Karpas-422 (cell line): ENCODE data around the gene MYZAP. TPM values are rescaled to one million over a fixed set of nuclear protein-coding genes. Genes with fewer than 3 reads are reported as not detected.

ENCODE experiments used
- DNase-seq: peaks from one replicate; pipeline ENCODE4 v3.0.0-alpha.2; 2015
- H2AFZ ChIP-seq: fragments of 200-600 bp; sonication (generic); 2 replicates; pipeline ENCODE4 v1.6.1; 2014; ENCODE audit warnings: antibody characterized with exemption, low read length, mixed read lengths
- H3K27ac ChIP-seq: fragments of 200-600 bp; sonication (generic); 2 replicates; pipeline ENCODE4 v1.5.1; 2014; ENCODE audit warnings: mild to moderate bottlenecking, low read length, moderate library complexity
- H3K27me3 ChIP-seq: fragments of 200-600 bp; sonication (generic); 2 replicates; pipeline ENCODE4 v1.6.1; 2014; ENCODE audit warnings: low read length, mixed read lengths
- H3K36me3 ChIP-seq: fragments of 200-600 bp; sonication (generic); 2 replicates; pipeline ENCODE4 v1.6.1; 2014; ENCODE audit warnings: low read length, mixed read lengths; ENCODE audit not compliant: insufficient read depth
- H3K4me1 ChIP-seq: fragments of 200-600 bp; sonication (generic); 2 replicates; pipeline ENCODE4 v1.6.1; 2014; ENCODE audit warnings: mild to moderate bottlenecking, low read length, mixed read lengths
- H3K4me2 ChIP-seq: fragments of 200-600 bp; sonication (generic); 2 replicates; pipeline ENCODE4 v1.6.1; 2014; ENCODE audit warnings: low read length, low read depth, mild to moderate bottlenecking; ENCODE audit not compliant: poor library complexity, severe bottlenecking
- H3K4me3 ChIP-seq: fragments of 200-600 bp; sonication (generic); 2 replicates; pipeline ENCODE4 v1.5.1; 2014; ENCODE audit warnings: mild to moderate bottlenecking, antibody characterized with exemption, low read length, mixed read lengths
- H3K79me2 ChIP-seq: fragments of 200-600 bp; sonication (generic); 2 replicates; pipeline ENCODE4 v1.6.1; 2014; ENCODE audit warnings: mild to moderate bottlenecking, low read length, mixed read lengths
- H3K9ac ChIP-seq: fragments of 200-600 bp; sonication (generic); 2 replicates; pipeline ENCODE4 v1.6.0; 2014; ENCODE audit warnings: low read length
- H3K9me2 ChIP-seq: fragments of 200-600 bp; sonication (generic), shearing (Covaris generic); replicated peaks from 2 replicates; pipeline ENCODE4 v1.6.0; 2014; ENCODE audit warnings: mild to moderate bottlenecking, low read length, moderate library complexity; ENCODE audit not compliant: insufficient read depth
- H3K9me3 ChIP-seq: fragments of 300-700, 200-600 bp; sonication (generic); 2 replicates; pipeline ENCODE4 v1.6.1; 2014; ENCODE audit warnings: low read length, mixed read lengths
- H4K20me1 ChIP-seq: fragments of 200-600 bp; sonication (generic); 2 replicates; pipeline ENCODE4 v1.6.1; 2014; ENCODE audit warnings: mild to moderate bottlenecking, antibody characterized with exemption, low read length, low read depth; ENCODE audit not compliant: insufficient read depth
- total RNA-seq: library from RNA; depleted of rRNA; stranded (reverse); fragments of >200 nt; shearing (Covaris generic); gene quantifications from 2 replicates; pipeline ENCODE4 v1.2.3, GENCODE V29; 2014; ENCODE audit warnings: low replicate concordance

MYZAP gene
- total RNA-seq, 1 experiment from 2014 or later: not detected

- no peak for DNase-seq
- Histone ChIP-seq H3K9ac (no peak overlapping the region), H3K4me3 (no peak overlapping the region), H3K36me3 (no peaks in the 10 kb centered on the region), H3K27me3 (no peaks in the 10 kb centered on the region), H3K79me2 (no peaks in the 10 kb centered on the region), H3K9me2 (no peaks in the 10 kb centered on the region), H3K4me1 (no peaks in the 10 kb centered on the region), H4K20me1 (no peaks in the 10 kb centered on the region), H3K27ac (no peak overlapping the region), H2AFZ (no peak overlapping the region), H3K4me2 (no peak overlapping the region), H3K9me3 (no peaks in the 10 kb centered on the region)
Observed at GRCh38 chr15:57567891-57568290, 23.8 kb upstream of the MYZAP start.

- H3K9me3 ChIP-seq: no peaks in the 10 kb centered on the region
- H3K27ac ChIP-seq: no peak overlapping the region
- H3K4me3 ChIP-seq: no peak overlapping the region
- no peaks in the 10 kb centered on the region for H3K27me3 ChIP-seq
- H3K9ac ChIP-seq: no peak overlapping the region
- no peaks in the 10 kb centered on the region for H4K20me1 ChIP-seq
- H2AFZ ChIP-seq: no peak overlapping the region
- no peaks in the 10 kb centered on the region for H3K79me2 ChIP-seq
- no peaks in the 10 kb centered on the region for H3K4me1 ChIP-seq
- no peak overlapping the region for H3K4me2 ChIP-seq
- H3K9me2 ChIP-seq: no peaks in the 10 kb centered on the region
- DNase-seq: no peak
- H3K36me3 ChIP-seq: no peaks in the 10 kb centered on the region
Observed at GRCh38 chr15:57568299-57568698, 23.4 kb upstream of the MYZAP start.

GRCh38 chr15:57570340-57570739 lies 21.4 kb upstream of the MYZAP start:
- H3K9ac ChIP-seq: no peak overlapping the region
- no peaks in the 10 kb centered on the region for H3K9me3 ChIP-seq
- H4K20me1 ChIP-seq: no peaks in the 10 kb centered on the region
- H2AFZ ChIP-seq: no peak overlapping the region
- H3K79me2 ChIP-seq: no peaks in the 10 kb centered on the region
- no peak for DNase-seq
- H3K27me3 ChIP-seq: no peaks in the 10 kb centered on the region
- H3K4me3 ChIP-seq: no peak overlapping the region
- H3K36me3 ChIP-seq: no peaks in the 10 kb centered on the region
- H3K9me2 ChIP-seq: no peaks in the 10 kb centered on the region
- H3K4me1 ChIP-seq: no peaks in the 10 kb centered on the region
- no peak overlapping the region for H3K4me2 ChIP-seq
- no peak overlapping the region for H3K27ac ChIP-seq

- Histone ChIP-seq H3K9me3 (no peaks in the 10 kb centered on the region), H3K9me2 (no peaks in the 10 kb centered on the region), H3K4me3 (no peak overlapping the region), H3K27ac (no peak overlapping the region), H3K4me1 (no peaks in the 10 kb centered on the region), H3K4me2 (no peak overlapping the region), H3K9ac (no peak overlapping the region), H3K27me3 (no peaks in the 10 kb centered on the region), H4K20me1 (no peaks in the 10 kb centered on the region), H3K36me3 (no peaks in the 10 kb centered on the region), H2AFZ (no peak overlapping the region), H3K79me2 (no peaks in the 10 kb centered on the region)
- no peak for DNase-seq
Observed at GRCh38 chr15:57570994-57571393, 20.7 kb upstream of the MYZAP start.

GRCh38 chr15:57571725-57572124 lies 20.0 kb upstream of the MYZAP start:
- Histone ChIP-seq H3K9ac (no peak overlapping the region), H2AFZ (no peak overlapping the region), H3K9me2 (no peaks in the 10 kb centered on the region), H3K4me3 (no peak overlapping the region), H3K27me3 (no peaks in the 10 kb centered on the region), H3K27ac (no peak overlapping the region), H4K20me1 (no peaks in the 10 kb centered on the region), H3K4me2 (no peak overlapping the region), H3K9me3 (no peaks in the 10 kb centered on the region), H3K4me1 (no peaks in the 10 kb centered on the region), H3K36me3 (no peaks in the 10 kb centered on the region), H3K79me2 (no peaks in the 10 kb centered on the region)
- no peak for DNase-seq

GRCh38 chr15:57572468-57572867 lies 19.2 kb upstream of the MYZAP start:
- Histone ChIP-seq H3K4me3 (no peak overlapping the region), H3K4me2 (no peak overlapping the region), H3K79me2 (no peaks in the 10 kb centered on the region), H3K36me3 (no peaks in the 10 kb centered on the region), H3K27ac (no peak overlapping the region), H3K9me3 (no peaks in the 10 kb centered on the region), H3K9ac (no peak overlapping the region), H4K20me1 (no peaks in the 10 kb centered on the region), H3K27me3 (no peaks in the 10 kb centered on the region), H2AFZ (no peak overlapping the region), H3K9me2 (no peaks in the 10 kb centered on the region), H3K4me1 (no peaks in the 10 kb centered on the region)
- no peak for DNase-seq

GRCh38 chr15:57573151-57573550 lies 18.6 kb upstream of the MYZAP start:
- no peaks in the 10 kb centered on the region for H3K4me1 ChIP-seq
- no peaks in the 10 kb centered on the region for H3K79me2 ChIP-seq
- H3K9ac ChIP-seq: no peak overlapping the region
- H2AFZ ChIP-seq: no peak overlapping the region
- no peak for DNase-seq
- H4K20me1 ChIP-seq: no peaks in the 10 kb centered on the region
- no peak overlapping the region for H3K4me3 ChIP-seq
- no peaks in the 10 kb centered on the region for H3K9me2 ChIP-seq
- no peaks in the 10 kb centered on the region for H3K9me3 ChIP-seq
- no peaks in the 10 kb centered on the region for H3K36me3 ChIP-seq
- 0 out of 2 replicates have a peak, but pooled peaks cover 2% of the 10 kb centered on the region for H3K27me3 ChIP-seq
- no peak overlapping the region for H3K4me2 ChIP-seq
- H3K27ac ChIP-seq: no peak overlapping the region

- Histone ChIP-seq H4K20me1 (no peaks in the 10 kb centered on the region), H3K27me3 (0 out of 2 replicates have a peak, but pooled peaks cover 2% of the 10 kb centered on the region), H3K4me2 (no peak overlapping the region), H3K4me1 (no peaks in the 10 kb centered on the region), H3K9ac (no peak overlapping the region), H3K9me3 (no peaks in the 10 kb centered on the region), H2AFZ (no peak overlapping the region), H3K27ac (no peak overlapping the region), H3K36me3 (no peaks in the 10 kb centered on the region), H3K79me2 (no peaks in the 10 kb centered on the region), H3K4me3 (no peak overlapping the region), H3K9me2 (no peaks in the 10 kb centered on the region)
- DNase-seq: no peak
Observed at GRCh38 chr15:57575363-57575762, 16.3 kb upstream of the MYZAP start.
